GM23248 (cell line): Measurements from ENCODE around the gene FAM171A2.

Experiments used
- EZH2 ChIP-seq: fragments of 200-600 bp; sonication (generic); IDR thresholded peaks from 2 replicates; pipeline ENCODE4 v1.6.1; 2018; ENCODE audit warnings: antibody characterized with exemption, mild to moderate bottlenecking; ENCODE audit not compliant: insufficient read depth, poor library complexity, severe bottlenecking
- EZH2phosphoT487 ChIP-seq: fragments of 200-600 bp; sonication (generic); IDR thresholded peaks from 2 replicates; pipeline ENCODE4 v1.6.1; 2018; ENCODE audit warnings: antibody characterized with exemption, moderate library complexity, mild to moderate bottlenecking, low read depth; ENCODE audit not compliant: insufficient read depth

GRCh38 chr17:44379887-44380286, 16.2 kb upstream of the FAM171A2 start:
- TF ChIP-seq EZH2 (no peak), EZH2phosphoT487 (no peak)
